SU-DHL-6 (cell line): ENCODE data around the gene PRKCZ.

Experiments
- EZH2phosphoT487 ChIP-seq: fragments of 200-600 bp; sonication (generic), shearing (Covaris generic); conservative IDR thresholded peaks from 2 replicates; pipeline ENCODE4 v1.6.1; 2018; ENCODE audit warnings: mild to moderate bottlenecking, antibody characterized with exemption, low read length, moderate library complexity, mixed read lengths
- TF ChIP-seq, protein P1 (sequence below): fragments of 200-600 bp; sonication (generic); IDR thresholded peaks from one replicate; pipeline ENCODE4 v1.5.1; 2017; ENCODE audit warnings: antibody characterized with exemption, mild to moderate bottlenecking, low read length, moderate library complexity; ENCODE audit not compliant: insufficient read depth, poor library complexity, severe bottlenecking

DNA sequence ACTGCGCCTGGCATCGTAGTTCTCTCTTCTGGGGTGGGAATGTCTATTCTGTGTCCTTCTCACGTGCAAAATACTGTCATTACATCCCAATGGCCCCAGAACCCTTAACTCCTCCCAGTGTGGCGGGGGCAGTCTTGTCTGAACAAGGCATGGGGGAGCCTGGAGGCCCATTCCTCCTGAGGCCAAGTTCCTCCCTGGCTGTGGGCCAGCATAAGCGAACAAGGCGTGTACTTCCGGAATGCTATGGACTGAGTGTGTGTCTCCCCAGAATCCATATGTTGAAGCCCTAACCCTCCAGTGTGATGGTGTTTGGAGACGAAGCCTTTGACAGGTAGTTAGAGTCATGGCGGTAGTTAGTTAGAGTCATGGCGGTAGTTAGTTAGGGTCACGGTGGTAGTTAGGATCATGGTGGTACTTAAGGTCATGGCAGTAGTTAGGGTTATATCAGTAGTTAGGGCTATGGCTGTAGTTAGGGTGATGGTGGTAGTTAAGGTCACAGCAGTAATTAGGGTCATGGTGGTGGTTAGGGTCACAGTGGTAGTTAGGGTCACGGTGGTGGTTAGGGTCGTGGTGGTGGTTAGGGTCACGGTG is 71.0 kb downstream of the PRKCZ start:
- TF ChIP-seq, protein P1, sequence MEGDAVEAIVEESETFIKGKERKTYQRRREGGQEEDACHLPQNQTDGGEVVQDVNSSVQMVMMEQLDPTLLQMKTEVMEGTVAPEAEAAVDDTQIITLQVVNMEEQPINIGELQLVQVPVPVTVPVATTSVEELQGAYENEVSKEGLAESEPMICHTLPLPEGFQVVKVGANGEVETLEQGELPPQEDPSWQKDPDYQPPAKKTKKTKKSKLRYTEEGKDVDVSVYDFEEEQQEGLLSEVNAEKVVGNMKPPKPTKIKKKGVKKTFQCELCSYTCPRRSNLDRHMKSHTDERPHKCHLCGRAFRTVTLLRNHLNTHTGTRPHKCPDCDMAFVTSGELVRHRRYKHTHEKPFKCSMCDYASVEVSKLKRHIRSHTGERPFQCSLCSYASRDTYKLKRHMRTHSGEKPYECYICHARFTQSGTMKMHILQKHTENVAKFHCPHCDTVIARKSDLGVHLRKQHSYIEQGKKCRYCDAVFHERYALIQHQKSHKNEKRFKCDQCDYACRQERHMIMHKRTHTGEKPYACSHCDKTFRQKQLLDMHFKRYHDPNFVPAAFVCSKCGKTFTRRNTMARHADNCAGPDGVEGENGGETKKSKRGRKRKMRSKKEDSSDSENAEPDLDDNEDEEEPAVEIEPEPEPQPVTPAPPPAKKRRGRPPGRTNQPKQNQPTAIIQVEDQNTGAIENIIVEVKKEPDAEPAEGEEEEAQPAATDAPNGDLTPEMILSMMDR, result no peak
- no peak for TF ChIP-seq EZH2phosphoT487
